ENCODE results near the gene PLAU.
"Not testable (repeated sequence)": the region's sequence is repeated elsewhere in the genome, so short reads cannot be mapped to it uniquely, and the experiment has no call there.

Gene PLAU

DNA sequence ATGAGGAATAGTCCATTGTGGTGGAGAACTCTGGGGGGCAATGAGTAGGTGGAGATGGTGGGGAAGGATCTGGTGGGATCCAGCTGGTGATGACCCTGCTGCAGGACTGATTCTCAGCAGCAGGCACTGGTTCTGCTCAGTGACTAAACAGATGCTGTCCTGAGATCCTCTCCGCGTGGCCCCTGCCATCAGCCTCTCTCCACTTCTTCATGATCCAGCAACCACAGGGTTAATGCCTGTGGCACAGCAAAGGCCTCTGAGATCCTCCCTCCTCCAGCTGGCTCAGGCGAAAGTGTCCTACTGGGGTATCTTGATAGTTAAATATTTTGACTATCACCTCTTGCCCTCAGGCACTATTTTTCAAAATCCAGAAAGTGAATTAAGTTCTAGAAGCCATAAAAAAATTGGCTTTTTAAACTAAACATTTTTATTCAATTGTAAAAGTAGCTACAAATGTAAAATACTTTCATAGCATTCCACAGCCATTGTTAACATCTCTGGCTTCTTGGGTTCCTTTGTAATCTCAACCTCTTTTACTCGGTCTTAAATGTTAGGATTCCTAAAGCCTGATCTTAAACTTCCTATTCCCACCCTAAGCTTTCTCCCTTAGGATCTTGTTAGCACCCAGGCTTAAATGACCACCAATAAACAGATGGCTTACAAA is 13.1 kb downstream of the PLAU start:
- DNase-seq, result no peak

DNA sequence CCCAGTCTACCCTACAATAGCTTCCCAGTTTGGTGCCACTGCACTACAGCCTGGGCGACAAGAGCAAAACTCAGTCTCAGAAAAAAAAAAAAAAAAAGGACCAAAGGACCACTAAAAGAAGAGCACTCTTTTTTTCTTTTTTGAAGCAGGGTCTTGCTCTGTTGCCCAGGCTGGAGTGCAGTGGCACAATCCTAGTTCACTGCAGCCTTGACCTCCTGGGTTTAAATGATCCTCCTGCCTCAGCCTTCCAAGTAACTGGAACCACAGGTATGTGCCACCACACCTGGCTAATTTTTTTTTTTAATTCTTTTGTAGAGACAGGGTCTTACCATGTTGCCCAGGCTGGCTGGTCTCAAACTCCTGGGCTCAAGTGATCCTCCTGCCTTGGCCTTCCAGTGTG is 14.0 kb downstream of the PLAU start:
- no peak for DNase-seq

DNA sequence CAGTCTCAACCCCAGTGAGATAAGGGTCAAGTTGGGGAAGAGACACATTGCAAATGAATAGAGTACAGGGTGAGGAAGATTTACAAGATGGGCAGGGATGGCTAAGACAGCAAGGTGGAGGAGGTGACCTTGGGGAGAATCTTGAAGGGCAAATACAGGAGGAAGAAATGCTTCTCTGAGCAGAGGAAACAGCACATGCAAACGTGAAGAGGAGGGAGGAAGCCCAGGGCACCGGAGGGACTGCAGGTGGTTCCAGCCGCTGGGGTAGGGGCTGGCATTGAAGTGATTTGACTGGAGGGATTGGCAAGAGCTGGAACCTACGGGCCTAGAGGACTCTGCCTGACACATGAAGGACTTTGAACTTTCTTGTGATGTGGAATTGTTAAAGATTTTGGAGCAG is 14.6 kb downstream of the PLAU start:
- DNase-seq, result no peak

DNA sequence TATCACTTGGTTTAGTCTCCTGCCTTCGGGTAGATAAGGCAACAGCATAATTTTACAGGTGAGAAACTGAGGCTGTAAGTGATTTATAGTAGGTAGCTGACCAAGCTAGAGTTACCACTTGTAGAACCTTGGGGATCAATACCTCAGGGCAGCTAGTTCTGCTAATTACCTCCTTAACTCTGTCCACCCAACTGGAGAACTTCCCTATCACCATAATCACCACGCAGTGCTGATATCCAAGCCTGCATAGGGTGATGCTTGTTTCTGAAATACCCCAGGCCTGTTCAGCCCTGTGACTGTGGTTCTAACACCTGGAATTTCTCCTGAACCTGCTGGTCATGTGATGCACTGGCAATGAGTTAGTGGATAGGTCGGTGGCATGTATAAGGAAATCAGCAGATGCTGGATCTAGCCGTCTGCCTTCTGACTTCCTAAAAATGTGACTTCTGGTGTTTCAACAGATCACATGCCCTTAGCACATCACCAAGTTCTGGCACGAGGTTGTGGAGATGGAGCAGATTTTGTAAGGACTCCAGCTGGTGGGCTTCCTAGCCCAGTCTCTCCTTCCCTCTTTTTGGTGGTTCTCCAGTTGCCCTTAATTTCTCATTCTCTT is 15.3 kb downstream of the PLAU start:
- DNase-seq, result no peak

DNA sequence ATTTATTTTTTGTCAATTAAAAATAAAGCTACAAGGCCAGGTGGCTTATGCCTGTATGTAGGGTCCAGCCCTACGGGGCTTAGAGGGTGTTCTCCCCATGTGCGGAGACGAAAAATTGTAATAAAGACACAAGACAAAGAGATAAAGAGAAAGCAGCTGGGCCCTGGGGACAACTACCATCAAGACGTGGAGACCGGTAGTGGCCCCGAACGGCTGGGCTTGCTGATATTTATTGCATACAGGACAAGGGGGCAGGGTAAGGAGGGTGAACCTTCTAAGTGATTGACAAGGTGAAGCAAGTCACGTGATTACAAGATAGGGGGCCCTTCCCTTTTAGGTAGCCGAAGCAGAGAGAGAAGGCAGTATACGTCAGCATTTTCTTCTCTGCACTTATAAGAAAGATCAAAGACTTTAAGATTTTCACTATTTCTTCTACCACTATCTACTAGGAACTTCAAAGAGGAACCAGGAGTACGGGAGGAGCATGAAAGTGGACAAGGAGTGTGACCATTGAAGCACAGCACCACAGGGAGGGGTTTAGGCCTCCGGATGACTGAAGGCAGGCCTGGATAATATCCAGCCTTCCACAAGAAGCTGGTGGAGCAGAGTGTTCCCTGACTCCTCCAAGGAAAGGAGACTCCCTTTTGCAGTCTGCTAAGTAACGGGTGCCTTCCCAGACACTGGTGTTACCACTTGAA is 19.8 kb downstream of the PLAU start:
- DNase-seq, result not testable (repeated sequence)

DNA sequence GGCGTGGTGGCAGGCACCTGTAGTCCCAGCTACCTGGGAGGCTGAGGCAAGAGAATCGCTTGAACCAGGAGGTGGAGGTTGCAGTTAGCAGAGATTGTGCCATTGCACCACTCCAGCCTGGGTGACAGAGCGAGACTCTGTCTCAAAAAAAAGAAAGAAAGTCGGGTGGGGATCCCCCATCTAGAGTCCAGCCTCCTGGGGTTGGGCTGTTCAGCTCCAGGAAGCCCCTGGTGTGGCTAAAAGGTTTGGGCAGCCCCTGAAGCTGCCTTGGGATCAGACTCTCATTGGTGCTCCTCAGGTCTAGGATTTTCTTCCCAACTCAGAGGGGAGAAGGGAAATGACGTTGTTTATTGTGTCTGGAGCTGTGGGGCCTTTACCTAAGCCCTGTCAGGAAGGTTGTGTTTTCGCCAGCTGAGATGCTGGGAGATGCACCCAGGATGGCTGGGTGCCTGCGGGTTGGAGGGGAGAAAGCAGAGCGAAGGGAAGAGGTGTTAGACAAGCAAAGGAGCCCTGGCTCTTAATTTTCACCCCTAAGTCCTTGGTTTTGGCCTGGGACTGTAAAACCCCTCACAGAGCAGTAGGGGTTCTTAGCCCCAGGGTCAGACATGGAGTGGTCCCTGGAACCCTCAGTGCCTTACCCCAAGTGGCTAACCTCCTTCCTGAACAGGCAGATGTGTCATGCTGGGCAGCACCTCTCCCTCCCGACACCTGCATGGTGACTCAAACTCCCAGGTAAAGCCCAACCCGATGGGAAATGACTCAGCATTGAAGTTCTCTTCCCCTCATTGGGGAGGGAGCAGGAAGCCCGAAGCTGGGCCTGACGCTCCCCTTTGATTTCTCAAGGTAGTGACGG is 21.1 kb downstream of the PLAU start:
- peak; percentile 30 for DNase-seq

DNA sequence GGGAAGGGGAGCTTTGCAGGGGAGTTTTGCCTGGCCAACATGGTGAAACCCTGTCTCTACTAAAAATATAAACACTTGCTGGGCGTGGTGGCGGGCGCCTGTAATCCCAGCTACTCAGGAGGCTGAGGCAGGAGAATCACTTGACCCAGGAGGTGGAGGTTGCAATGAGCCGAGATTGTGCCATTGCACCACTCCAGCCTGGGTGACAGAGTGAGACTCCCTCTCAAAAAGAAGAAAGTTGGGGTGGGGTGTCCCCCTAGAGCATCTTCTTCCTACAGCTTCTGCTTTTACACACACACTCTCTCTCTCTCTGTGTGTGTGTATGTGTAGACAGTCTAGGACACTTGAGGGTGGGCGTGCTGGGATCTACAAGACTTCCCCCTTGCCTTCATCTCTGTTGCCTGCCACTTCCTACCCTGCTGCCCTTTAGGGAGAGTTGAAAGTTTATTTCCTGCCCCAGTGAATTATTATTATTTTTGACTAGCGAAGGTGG is 21.7 kb downstream of the PLAU start:
- DNase-seq, result no peak

DNA sequence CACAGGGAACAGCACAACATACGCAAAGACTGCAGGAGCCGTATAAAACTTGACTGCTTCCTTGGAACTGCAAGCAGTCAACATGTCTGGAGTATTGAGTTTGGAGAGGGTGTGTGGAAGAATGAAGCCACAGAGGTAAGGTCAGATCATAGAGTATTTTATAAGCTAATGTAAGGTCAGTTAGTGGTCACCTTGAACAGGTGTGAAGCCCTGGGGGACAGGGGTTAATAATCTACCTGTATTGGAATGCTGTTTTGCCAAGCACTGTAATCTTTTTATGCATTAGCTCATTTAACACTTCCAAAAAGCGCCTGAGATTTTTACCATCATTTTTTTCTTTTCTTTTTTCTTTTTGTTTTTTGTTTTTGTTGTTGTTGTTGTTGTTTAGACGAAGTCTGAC is 23.1 kb downstream of the PLAU start:
- no peak for DNase-seq

DNA sequence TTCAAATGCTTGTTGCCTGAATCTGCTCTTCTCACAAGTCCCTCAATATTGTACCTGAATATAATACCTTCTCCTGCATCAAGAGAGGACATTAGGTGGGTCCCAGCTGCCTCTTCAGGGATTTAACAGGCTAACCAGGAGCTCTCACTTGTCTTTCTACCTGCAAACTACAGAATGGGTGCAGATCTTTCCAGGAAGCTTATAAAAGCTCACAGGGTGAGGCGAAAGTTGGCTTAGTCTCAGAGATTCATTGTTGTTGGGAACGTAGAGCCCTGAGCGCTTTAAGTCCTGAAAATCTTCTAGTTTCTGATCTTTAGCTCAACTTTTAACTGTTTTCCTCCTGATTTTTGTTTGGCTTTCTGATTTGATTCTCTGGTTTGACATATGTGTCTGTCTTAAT is 25.0 kb downstream of the PLAU start:
- DNase-seq, result no peak

DNA sequence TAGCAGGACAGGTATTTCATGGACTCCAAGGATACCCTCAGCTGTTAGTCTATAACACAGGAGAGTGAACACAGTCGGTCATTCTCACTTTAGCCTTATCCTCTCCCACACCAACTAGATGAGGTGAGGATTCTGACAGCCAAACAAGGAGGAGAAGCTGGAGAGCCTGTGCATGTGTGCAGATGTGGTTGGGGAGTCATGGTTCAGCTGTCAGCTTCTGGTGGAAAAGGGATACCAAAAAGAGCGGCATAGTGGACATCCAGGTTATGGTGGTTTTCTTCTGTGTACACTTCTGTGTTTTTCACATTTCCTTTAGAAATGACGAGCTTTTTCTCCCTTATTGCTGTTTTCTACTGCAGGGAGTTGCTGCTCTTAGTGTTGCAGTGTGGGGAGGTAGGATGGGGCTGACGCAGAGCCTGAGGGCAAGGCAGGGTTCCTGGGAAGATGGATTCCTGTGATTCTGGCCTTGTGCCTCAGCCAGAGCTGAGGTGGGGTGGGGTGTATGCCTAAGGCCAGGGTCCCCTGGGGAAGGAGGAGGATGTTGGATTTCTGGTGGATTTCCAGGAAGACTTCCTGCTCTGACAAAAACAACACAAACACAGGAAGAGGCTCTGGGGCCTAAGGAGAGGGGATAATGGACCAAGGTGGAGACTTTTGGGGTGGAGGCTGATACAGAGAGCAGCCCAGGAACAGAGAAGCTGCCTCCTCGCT is 26.6 kb downstream of the PLAU start:
- DNase-seq, result no peak

DNA sequence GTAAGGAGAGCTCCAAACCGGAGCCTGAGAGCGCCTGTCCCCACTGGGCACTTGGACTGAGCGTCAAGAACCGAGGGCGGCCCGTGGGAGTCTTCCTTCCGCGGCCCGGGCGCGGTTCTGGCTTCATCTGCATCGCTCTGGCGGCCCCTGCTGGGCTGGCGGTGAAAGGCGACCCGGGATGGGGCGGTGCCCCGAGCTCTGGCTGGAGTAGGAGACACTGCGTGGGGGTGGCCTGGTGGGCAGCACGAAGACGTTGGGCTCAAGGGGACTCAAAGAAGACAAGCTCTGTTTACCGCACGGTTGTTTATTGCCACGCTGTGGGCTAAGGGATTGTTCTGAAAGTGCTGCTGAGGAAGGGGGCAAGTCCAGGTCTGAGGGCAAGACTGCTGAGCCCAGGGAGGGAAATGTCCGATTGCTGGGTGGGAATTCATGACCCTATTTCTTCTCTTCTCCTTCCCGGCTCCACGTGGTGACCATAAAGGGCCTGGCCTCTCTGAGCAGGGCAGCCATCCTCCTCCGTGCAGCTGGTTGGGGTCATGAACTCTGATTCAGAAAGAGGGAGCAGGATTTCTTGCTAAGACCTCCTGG is 29.8 kb downstream of the PLAU start:
- DNase-seq, result peak; percentile 78

DNA sequence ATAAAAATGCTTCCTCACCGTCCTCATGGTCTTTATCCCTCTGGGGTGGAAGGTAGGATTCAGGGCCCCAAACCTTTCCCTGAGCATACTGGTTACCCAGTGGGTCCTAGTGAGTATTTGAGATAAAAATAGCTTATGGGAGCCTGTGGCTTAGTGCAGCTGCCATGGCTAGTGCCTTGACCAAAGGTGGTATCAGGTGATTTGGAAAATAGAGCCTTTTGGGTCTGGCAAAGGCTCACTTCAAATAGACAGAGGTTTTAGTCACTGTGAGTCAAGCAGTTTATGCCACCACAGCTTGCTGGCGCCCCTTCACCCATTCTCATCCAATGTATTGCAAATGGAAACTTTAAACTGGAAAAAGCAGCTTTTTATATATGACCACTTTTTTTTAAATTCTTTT is 30.4 kb downstream of the PLAU start:
- DNase-seq, result no peak

DNA sequence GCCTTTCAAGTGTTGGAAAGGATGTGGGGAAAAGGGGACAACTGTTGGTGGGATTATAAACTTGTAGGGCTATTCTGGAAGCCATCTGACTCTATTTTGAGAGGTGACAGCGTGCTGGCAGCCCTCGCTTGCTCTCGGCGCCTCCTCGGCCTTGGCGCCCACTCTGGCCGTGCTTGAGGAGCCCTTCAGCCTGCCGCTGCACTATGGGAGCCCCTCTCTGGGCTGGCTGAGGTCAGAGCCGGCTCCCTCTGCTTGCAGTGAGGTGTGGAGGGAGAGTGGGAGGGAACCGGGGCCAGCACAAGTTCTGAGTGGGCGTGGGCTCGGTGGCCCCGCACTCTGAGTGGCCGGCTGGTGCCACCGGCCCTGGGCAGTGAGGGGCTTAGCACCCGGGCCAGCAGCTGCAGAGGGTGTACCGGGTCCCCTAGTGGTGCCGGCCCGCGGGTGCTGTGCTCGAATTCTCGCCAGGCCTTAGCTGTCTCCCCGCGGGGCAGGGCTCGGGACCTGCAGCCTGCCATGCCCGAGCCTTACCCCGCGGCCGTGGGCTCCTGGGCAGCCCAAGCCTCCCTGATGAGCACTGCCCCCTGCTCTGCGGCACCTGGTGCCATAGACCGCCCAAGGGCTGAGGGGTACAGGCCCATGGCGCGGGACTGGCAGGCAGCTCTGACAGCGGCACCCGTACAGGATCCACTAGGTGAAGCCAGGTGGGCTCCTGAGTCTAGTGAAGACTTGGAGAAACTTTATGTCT is 33.6 kb downstream of the PLAU start:
- DNase-seq, result no peak

DNA sequence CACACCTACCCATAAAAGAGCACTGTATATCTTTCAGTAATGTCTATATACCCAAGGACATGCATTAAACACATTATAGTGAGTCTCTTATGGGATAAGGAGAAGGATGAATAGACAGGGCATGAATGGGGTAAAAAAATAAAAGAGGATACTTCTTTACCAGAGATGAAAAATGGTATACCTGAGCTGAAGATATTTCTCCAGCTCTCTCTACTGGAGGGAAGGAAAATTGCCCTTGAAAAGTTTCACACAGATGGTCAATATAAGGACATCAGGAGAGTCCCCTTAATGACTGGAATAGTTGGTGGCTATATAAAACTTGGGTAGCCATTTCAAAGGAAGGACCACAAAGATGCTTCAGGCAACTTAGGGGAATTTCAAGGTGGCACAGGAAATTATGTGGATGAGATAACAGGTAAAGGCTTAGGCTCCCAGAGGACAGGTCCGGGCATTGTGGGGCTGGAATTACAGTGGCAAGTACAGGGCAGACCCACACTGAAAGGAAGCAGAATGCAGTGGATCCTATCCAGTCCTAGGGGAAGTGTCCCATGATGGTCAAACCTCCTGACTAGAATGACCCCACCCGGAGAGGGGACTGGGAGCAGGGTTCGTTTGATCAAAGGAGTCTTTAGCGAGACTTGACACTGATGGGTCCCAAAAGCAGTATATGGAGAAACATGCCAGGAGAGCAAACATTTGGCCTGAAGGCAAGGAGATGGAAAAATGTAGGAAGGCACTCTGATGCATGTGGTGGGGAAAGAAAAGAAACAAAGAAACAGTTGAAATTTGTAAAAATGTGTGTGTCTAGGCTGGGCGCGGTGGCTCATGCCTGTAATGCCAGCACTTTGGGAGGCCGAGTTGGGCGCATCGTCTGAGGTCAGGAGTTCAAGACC is 35.6 kb downstream of the PLAU start:
- no peak for DNase-seq

DNA sequence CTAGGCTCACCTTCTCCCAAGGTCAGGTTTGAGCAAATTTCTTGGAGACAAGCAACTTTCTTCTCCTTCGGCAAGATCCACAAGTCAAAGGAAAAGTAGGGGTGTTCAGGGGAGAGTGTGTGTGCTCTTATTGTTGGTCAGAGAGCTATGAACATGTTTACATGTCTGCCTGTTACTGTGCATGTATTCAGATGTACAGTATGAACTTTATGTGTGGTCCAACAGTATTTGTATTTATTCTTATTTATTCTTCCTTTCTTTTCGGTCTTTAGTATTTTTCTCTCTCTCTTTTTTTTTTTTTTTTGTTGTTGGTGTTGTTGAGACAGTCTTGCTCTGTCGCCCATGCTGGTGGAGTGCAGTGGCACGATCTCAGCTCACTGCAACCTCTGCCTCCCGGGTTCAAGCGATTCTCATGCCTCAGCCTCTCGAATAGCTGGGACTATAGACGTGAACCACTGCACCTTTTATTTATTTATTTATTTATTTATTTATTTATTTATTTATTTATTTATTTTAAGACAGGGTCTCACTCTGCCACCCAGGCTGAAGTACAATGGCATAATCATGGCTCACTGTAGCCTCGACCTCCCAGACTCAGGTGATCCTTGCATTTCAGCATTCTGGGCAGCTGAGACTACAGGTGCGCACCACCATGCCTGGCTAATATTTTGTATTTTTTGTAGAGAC is 38.2 kb downstream of the PLAU start:
- no peak for DNase-seq

DNA sequence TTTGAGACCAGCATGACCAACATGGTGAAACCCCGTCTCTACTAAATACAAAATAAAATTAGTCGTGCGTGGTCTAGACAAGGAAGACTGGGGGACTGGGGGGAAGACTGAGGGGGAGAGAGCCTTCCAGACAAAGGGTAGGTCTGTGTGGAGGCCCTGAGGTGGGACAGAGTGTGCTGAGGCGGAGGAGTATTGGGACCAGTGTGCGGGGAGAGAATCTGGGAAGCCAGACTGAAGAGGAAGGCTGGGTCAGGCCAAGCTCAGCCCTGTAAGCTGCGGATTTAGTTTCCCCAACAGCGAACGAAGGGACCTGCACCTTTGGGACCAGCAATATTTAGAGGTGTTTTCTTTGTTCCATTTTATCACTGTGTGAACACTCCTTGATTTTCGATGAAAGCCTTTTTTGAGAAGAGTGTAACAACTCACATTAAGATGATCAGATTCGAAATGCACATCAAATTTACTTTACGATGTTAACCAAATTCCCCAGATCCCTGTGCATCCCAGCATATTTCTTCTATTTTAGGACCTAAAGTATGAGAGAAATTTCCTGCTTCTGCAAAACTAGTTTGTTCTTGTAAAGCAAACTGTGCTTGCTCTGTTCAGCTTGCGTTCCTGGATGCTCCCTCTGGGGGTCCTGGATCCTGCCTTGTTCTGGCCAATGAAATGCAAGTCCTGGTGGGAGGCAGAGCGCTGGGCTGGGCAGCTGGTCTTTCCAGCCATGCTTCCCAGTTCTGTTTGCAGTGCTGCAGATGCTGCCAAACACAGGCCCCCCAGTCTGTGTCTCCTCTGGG is 39.4 kb downstream of the PLAU start:
- no peak for DNase-seq

DNA sequence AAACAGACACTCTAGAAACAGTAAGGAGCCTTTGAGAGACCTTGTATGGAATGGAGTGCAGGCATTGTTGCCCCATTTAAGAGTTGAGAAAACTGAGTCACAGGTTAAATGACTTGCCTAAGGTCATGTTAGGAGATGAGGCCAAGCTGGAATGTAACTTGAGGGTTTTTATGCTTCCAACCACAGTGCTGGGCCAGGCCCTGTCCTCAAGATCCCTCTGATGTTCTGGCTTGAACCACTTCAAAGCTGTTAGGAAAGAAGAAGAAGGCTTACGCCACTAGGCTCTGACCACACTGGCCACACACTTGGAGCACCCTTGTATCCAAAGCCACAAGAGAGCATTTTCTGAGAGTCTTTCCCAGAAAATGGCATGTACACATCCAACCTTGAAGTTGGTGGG is 42.7 kb downstream of the PLAU start:
- no peak for DNase-seq

DNA sequence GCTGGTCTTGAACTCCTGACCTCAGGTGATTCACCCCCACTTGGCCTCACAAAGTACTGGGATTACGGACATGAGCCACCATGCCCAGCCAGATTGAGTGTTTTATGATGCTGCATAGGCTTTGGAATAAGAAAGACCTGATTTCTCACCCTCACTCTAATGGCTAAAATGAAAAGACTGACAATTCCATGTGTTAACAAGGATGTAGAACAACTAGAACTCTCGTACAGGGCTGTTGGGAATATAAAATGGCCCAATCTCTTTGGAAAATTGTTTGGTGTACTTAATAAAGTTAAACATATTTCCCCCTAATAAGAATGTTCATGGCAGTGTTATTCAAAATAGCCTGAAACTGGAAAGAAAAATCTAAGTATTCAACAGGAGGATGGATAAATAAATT is 43.8 kb downstream of the PLAU start:
- DNase-seq, result no peak

DNA sequence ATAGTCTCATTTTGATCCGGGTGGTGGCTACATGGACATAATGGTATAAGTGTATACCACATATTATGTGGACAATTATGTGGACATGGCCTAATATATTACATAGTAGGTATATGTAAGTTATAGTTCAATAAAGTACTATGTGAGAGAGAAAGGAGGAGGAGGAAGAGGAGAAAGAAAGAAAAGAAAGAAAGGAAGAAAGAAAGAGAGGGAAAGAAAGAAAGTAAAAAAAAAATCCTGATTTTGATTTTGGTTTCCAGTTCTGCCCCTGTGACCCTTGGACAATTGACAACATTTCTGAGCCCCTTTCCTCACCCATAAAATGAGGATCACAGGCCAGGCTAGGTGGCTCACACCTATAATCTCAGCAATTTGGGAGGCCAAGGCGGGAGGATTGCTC is 44.8 kb downstream of the PLAU start:
- DNase-seq, result no peak

Measured in effector CD4-positive, alpha-beta T cell (primary cell).